Neural cell (in vitro differentiated cells): ENCODE measurements around the gene GPSM1. TPM values are rescaled to one million over a fixed set of nuclear protein-coding genes. Genes with fewer than 3 reads are reported as not detected.

Source experiments
- H2AFZ ChIP-seq: fragments of 200-600, 300-800 bp; sonication (generic), shearing (Covaris generic); 2 replicates; pipeline ENCODE4 v1.6.0; 2014; ENCODE audit warnings: low read depth, mild to moderate bottlenecking, antibody characterized with exemption, low read length, moderate library complexity
- H3F3A ChIP-seq: fragments of 200-600 bp; shearing (Covaris generic); 2 replicates; pipeline ENCODE4 v1.6.1; 2016; ENCODE audit warnings: mild to moderate bottlenecking, moderate library complexity, mixed read lengths, antibody characterized with exemption, low read length; ENCODE audit not compliant: insufficient read depth, poor library complexity, severe bottlenecking
- H3K27ac ChIP-seq: fragments of 200-600, 300-800 bp; sonication (generic), shearing (Covaris generic); 2 replicates; pipeline ENCODE4 v1.5.1; 2014; ENCODE audit warnings: mild to moderate bottlenecking, low read length, moderate library complexity
- H3K27me3 ChIP-seq: fragments of 300-800, 200-600 bp; sonication (generic), shearing (Covaris generic); 2 replicates; pipeline ENCODE4 v1.6.0; 2014; ENCODE audit warnings: mild to moderate bottlenecking, low read depth, low read length, moderate library complexity; ENCODE audit not compliant: insufficient read depth
- H3K36me3 ChIP-seq: fragments of 300-800, 200-600 bp; sonication (generic), shearing (Covaris generic); 2 replicates; pipeline ENCODE4 v1.5.1; 2014; ENCODE audit warnings: mild to moderate bottlenecking, antibody characterized with exemption, low read length, moderate library complexity; ENCODE audit not compliant: insufficient read depth
- H3K4me2 ChIP-seq: fragments of 300-800, 200-600 bp; sonication (generic), shearing (Covaris generic); 2 replicates; pipeline ENCODE4 v1.6.0; 2014; ENCODE audit warnings: mild to moderate bottlenecking, low read length
- H3K4me3 ChIP-seq: fragments of 300-800, 200-600 bp; sonication (generic), shearing (Covaris generic); 2 replicates; pipeline ENCODE4 v1.5.1; 2014; ENCODE audit warnings: mild to moderate bottlenecking, low read length, moderate library complexity
- H3K79me2 ChIP-seq: fragments of 200-600 bp; shearing (Covaris generic); replicated peaks from 2 replicates; pipeline ENCODE4 v1.6.0; 2014; ENCODE audit warnings: mild to moderate bottlenecking, low read length, moderate library complexity; ENCODE audit not compliant: insufficient read depth
- H3K9ac ChIP-seq: fragments of 300-800, 200-600 bp; sonication (generic), shearing (Covaris generic); 2 replicates; pipeline ENCODE4 v1.6.1; 2016; ENCODE audit warnings: mild to moderate bottlenecking, low read length, mixed read lengths
- H3K9me2 ChIP-seq: fragments of 200-600 bp; shearing (Covaris generic); 2 replicates; pipeline ENCODE4 v1.6.1; 2016; ENCODE audit warnings: mild to moderate bottlenecking, low read length, mixed read lengths; ENCODE audit not compliant: insufficient read depth
- H3K9me3 ChIP-seq: fragments of 200-600, 300-800 bp; sonication (generic), shearing (Covaris generic); 2 replicates; pipeline ENCODE4 v1.6.1; 2016; ENCODE audit warnings: mild to moderate bottlenecking, mixed run types, low read length, moderate library complexity, mixed read lengths
- H4K20me1 ChIP-seq: fragments of 200-600 bp; shearing (Covaris generic); 2 replicates; pipeline ENCODE4 v1.6.1; 2016; ENCODE audit warnings: mild to moderate bottlenecking, mixed run types; ENCODE audit not compliant: insufficient read depth
- CTCF ChIP-seq: fragments of 450-650 bp; IDR thresholded peaks from 2 replicates; pipeline ENCODE4 v1.5.1; 2014; ENCODE audit warnings: antibody characterized with exemption, mild to moderate bottlenecking, moderate library complexity; ENCODE audit not compliant: poor library complexity, severe bottlenecking
- EP300 ChIP-seq: fragments of 450-650 bp; conservative IDR thresholded peaks from 2 replicates; pipeline ENCODE4 v1.6.1; 2014; ENCODE audit warnings: antibody characterized with exemption, mild to moderate bottlenecking, moderate library complexity; ENCODE audit not compliant: poor library complexity, severe bottlenecking
- EZH2 ChIP-seq: fragments of 200-600, 300-800 bp; shearing (Covaris generic), sonication (generic); IDR thresholded peaks from 2 replicates; pipeline ENCODE4 v1.6.1; 2014; ENCODE audit warnings: antibody characterized with exemption, low read length, borderline replicate concordance, mild to moderate bottlenecking; ENCODE audit not compliant: insufficient read depth, poor library complexity, severe bottlenecking
- MXI1 ChIP-seq: fragments of 450-650 bp; conservative IDR thresholded peaks from 2 replicates; pipeline ENCODE4 v1.6.1; 2014; ENCODE audit warnings: antibody characterized with exemption, mild to moderate bottlenecking; ENCODE audit not compliant: poor library complexity, severe bottlenecking
- POLR2AphosphoS5 ChIP-seq: IDR thresholded peaks from 2 replicates; pipeline ENCODE4 v1.6.1; 2012
- RAD21 ChIP-seq: fragments of 450-650 bp; conservative IDR thresholded peaks from 2 replicates; pipeline ENCODE4 v1.6.1; 2014; ENCODE audit warnings: antibody characterized with exemption, mild to moderate bottlenecking, moderate library complexity
- REST ChIP-seq: IDR thresholded peaks from 2 replicates; pipeline ENCODE4 v1.6.1; 2012; ENCODE audit warnings: borderline replicate concordance
- SMC3 ChIP-seq: fragments of 450-650 bp; conservative IDR thresholded peaks from 2 replicates; pipeline ENCODE4 v1.6.1; 2014; ENCODE audit warnings: antibody characterized with exemption, mild to moderate bottlenecking, moderate library complexity; ENCODE audit not compliant: poor library complexity
- TAF1 ChIP-seq: IDR thresholded peaks from 2 replicates; pipeline ENCODE4 v1.6.1; 2012; ENCODE audit warnings: low read depth
- polyA plus RNA-seq: library from polyadenylated mRNA; depleted of rRNA; stranded (reverse); fragments of >200 nt; gene quantifications from 2 replicates; pipeline ENCODE4 v1.2.3, GENCODE V29; 2014

Gene GPSM1
- polyA plus RNA-seq, 1 donor from 2014 or later: 117 TPM

GRCh38 chr9:136333045-136333444 lies 5.7 kb downstream of the GPSM1 start:
- Histone ChIP-seq H3K9ac (no peak overlapping the region), H2AFZ (no peak overlapping the region), H3F3A (no peaks in the 10 kb centered on the region), H3K4me3 (no peak overlapping the region), H3K36me3 (no peaks in the 10 kb centered on the region), H3K4me2 (no peak overlapping the region), H3K9me2 (no peaks in the 10 kb centered on the region), H3K27me3 (no peaks in the 10 kb centered on the region), H3K9me3 (no peaks in the 10 kb centered on the region), H3K27ac (no peak overlapping the region), H4K20me1 (no peaks in the 10 kb centered on the region), H3K79me2 (peaks cover 27% of the 10 kb centered on the region)
- TF ChIP-seq EP300: no peak
- TF ChIP-seq SMC3: no peak
- TF ChIP-seq EZH2: no peak
- TF ChIP-seq CTCF: no peak
- no peak for TF ChIP-seq MXI1
- no peak for TF ChIP-seq POLR2AphosphoS5
- TF ChIP-seq RAD21: no peak
- no peak for TF ChIP-seq TAF1
- TF ChIP-seq REST: no peak

GRCh38 chr9:136333486-136333885 lies 6.1 kb downstream of the GPSM1 start:
- Histone ChIP-seq H3K9me3 (no peaks in the 10 kb centered on the region), H3K36me3 (no peaks in the 10 kb centered on the region), H3K4me3 (no peak overlapping the region), H3K27ac (no peak overlapping the region), H3K79me2 (peaks cover 23% of the 10 kb centered on the region), H3K27me3 (no peaks in the 10 kb centered on the region), H3F3A (no peaks in the 10 kb centered on the region), H3K4me2 (no peak overlapping the region), H2AFZ (no peak overlapping the region), H3K9me2 (no peaks in the 10 kb centered on the region), H4K20me1 (no peaks in the 10 kb centered on the region), H3K9ac (no peak overlapping the region)
- TF ChIP-seq RAD21 (no peak), POLR2AphosphoS5 (no peak), CTCF (no peak), EP300 (no peak), SMC3 (no peak), EZH2 (no peak), TAF1 (no peak), MXI1 (no peak), REST (no peak)
